ENCODE measurements around the gene BLNK.

BLNK gene

GRCh38 chr10:96287392-96288105 lies 16.2 kb upstream of the BLNK start:
- DNase-seq = no peak

- no peak for DNase-seq
These were observed 14.0 kb upstream of the BLNK start for GRCh38 chr10:96285331-96285752.

- DNase-seq = no peak
These were observed 12.4 kb upstream of the BLNK start for GRCh38 chr10:96283756-96284155.

GRCh38 chr10:96283351-96283750 lies 12.0 kb upstream of the BLNK start:
- no peak for DNase-seq

- no peak for DNase-seq
These were observed 10.2 kb upstream of the BLNK start for GRCh38 chr10:96281444-96282029.

GRCh38 chr10:96280859-96281258 lies 9.5 kb upstream of the BLNK start:
- DNase-seq = no peak

- DNase-seq = no peak
These were observed 7.8 kb upstream of the BLNK start for GRCh38 chr10:96279191-96279641.

- no peak for DNase-seq
These were observed 5.5 kb upstream of the BLNK start for GRCh38 chr10:96276831-96277230.

GRCh38 chr10:96276426-96276825 lies 5.1 kb upstream of the BLNK start:
- DNase-seq = no peak

GRCh38 chr10:96275685-96276418 lies 4.5 kb upstream of the BLNK start:
- no peak for DNase-seq

GRCh38 chr10:96272316-96273280 lies 1.2 kb upstream of the BLNK start:
- no peak for DNase-seq

- no peak for DNase-seq
These were observed 798 bp downstream of the BLNK start for GRCh38 chr10:96270571-96270970.

- no peak for DNase-seq
These were observed 1.7 kb downstream of the BLNK start for GRCh38 chr10:96269438-96270300.

GRCh38 chr10:96268341-96268909 lies 2.9 kb downstream of the BLNK start:
- no peak for DNase-seq

- DNase-seq = no peak
These were observed 4.1 kb downstream of the BLNK start for GRCh38 chr10:96267234-96267705.

GRCh38 chr10:96266118-96266770 lies 5.1 kb downstream of the BLNK start:
- no peak for DNase-seq

GRCh38 chr10:96264938-96265337 lies 6.4 kb downstream of the BLNK start:
- no peak for DNase-seq

GRCh38 chr10:96263669-96264068 lies 7.7 kb downstream of the BLNK start:
- no peak for DNase-seq

- no peak for DNase-seq
These were observed 8.2 kb downstream of the BLNK start for GRCh38 chr10:96263176-96263575.

- DNase-seq = no peak
These were observed 9.4 kb downstream of the BLNK start for GRCh38 chr10:96261930-96262329.

GRCh38 chr10:96261132-96261531 lies 10.2 kb downstream of the BLNK start:
- DNase-seq = no peak

Data from GF-D8 (cell line).